SH-SY5Y (cell line): ENCODE data around the gene NKX2-4.

ENCODE experiments used
- GATA2 ChIP-seq: IDR thresholded peaks from 2 replicates; pipeline ENCODE4 v1.6.1; 2011; ENCODE audit warnings: mild to moderate bottlenecking, low read depth, low read length
- GATA3 ChIP-seq: IDR thresholded peaks from 2 replicates; pipeline ENCODE4 v1.6.1; 2011; ENCODE audit warnings: low read depth, mild to moderate bottlenecking, low read length, moderate library complexity

GRCh38 chr20:21368791-21369190, 28.5 kb downstream of the NKX2-4 start:
- TF ChIP-seq GATA2 = no peak
- TF ChIP-seq GATA3 = no peak
